ENCODE data around the gene LCLAT1. TPM values are rescaled to one million over a fixed set of nuclear protein-coding genes. Genes with fewer than 3 reads are reported as not detected.

The LCLAT1 gene
- total RNA-seq, 1 donor from 2014 or later = 16.0 TPM

- peak overlapping the region; percentile 78 for H3K27ac Mint-ChIP-seq (ENCODE audit: unreplicated experiment)
- DNase-seq = no peak
- H3K4me1 Mint-ChIP-seq (ENCODE audit: low read depth, unreplicated experiment) = peaks cover 17% of the 10 kb centered on the region
- H3K36me3 Mint-ChIP-seq (ENCODE audit: unreplicated experiment) = no peaks in the 10 kb centered on the region
- H3K27me3 Mint-ChIP-seq (ENCODE audit: unreplicated experiment) = peaks cover 5% of the 10 kb centered on the region
- H3K9me3 Mint-ChIP-seq (ENCODE audit: unreplicated experiment) = no peaks in the 10 kb centered on the region
- TF ChIP-seq CTCF (IDR thresholded peaks at IDR 0.05; ENCODE audit: partially characterized antibody, unreplicated experiment) = no peak
- H3K4me3 Mint-ChIP-seq (ENCODE audit: unreplicated experiment) = no peak overlapping the region
Observed at GRCh38 chr2:30421026-30421603, 25.9 kb upstream of the LCLAT1 start.

DNA sequence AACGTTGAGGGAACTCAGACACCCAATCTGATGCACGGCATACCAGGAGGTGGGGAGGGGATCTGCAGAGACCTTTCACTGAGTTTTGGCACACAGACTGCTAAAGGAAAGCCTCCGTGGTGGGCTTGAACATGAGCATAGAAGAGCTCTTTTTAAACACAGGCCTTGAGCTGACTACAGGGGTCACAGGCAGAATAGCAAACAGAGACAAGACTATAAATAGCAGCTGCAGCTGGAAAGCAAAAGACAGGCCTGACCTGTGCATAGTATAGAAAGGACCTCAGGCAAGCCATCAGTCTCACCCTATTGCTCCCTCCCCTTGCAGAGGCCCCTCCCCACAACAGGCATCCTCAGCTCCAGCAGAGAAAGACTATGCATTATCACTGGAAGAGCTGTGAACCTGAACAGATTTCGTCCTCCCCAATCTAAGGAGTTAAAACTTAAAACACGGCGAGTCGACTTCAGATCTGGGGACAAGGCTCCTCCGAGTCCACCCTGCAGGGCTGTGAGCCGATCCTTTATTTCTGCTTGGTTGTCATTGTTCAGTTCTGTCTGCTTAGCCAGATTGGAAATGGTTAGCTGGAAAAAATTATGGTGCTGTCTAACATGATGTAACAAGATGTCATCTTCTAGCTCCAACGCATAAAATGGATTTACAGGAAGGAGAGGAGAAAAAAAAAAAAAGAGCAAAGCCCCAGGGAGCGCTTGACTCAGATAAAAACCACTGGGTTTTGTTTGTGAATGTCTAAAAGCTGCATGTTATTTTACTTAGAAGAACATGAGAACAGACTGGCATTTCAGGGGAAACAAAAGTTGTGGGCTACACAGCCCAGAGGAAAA, 25.2 kb upstream of the LCLAT1 start:
- no peaks in the 10 kb centered on the region for H3K36me3 Mint-ChIP-seq (ENCODE audit: unreplicated experiment)
- peaks cover 17% of the 10 kb centered on the region for H3K4me1 Mint-ChIP-seq (ENCODE audit: low read depth, unreplicated experiment)
- no peaks in the 10 kb centered on the region for H3K9me3 Mint-ChIP-seq (ENCODE audit: unreplicated experiment)
- peak; percentile 32 for DNase-seq
- peaks cover 3% of the 10 kb centered on the region for H3K27me3 Mint-ChIP-seq (ENCODE audit: unreplicated experiment)
- peak overlapping the region; percentile 78 for H3K27ac Mint-ChIP-seq (ENCODE audit: unreplicated experiment)
- H3K4me3 Mint-ChIP-seq (ENCODE audit: unreplicated experiment) = peak overlapping the region; percentile 33
- TF ChIP-seq CTCF (IDR thresholded peaks at IDR 0.05; ENCODE audit: partially characterized antibody, unreplicated experiment) = no peak

DNA sequence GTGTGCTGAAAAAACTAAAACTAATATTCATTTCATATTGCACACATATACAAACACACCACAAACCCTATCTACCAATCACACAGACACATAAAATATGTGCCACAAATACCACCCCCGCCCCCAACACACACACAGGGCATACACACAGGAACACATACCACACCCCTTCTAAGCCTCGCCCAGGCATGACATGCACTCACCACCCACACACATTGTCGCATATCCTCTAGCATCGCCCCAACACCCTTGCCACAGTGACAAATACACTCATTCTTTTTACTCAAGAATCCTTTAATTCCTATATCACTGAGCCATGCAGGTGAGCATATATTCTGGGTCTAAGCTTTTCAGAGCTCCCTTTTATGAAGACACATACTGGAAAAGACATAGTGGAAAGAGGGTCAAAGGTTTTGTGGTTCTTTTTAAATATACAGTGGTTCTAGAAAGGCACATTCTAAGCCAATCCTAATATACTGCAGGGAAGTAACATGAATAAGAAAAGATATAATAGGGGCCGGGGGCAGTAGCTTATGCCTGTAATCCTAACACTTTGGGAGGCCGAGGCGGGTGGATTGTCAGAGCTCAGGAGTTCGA, 24.5 kb upstream of the LCLAT1 start:
- Mint-ChIP-seq H3K27ac (ENCODE audit: unreplicated experiment) (peak overlapping the region; percentile 24), H3K36me3 (ENCODE audit: unreplicated experiment) (no peaks in the 10 kb centered on the region), H3K9me3 (ENCODE audit: unreplicated experiment) (no peaks in the 10 kb centered on the region), H3K27me3 (ENCODE audit: unreplicated experiment) (peaks cover 1% of the 10 kb centered on the region), H3K4me3 (ENCODE audit: unreplicated experiment) (no peak overlapping the region), H3K4me1 (ENCODE audit: low read depth, unreplicated experiment) (peaks cover 13% of the 10 kb centered on the region)
- no peak for TF ChIP-seq CTCF (IDR thresholded peaks at IDR 0.05; ENCODE audit: partially characterized antibody, unreplicated experiment)
- no peak for DNase-seq

DNA sequence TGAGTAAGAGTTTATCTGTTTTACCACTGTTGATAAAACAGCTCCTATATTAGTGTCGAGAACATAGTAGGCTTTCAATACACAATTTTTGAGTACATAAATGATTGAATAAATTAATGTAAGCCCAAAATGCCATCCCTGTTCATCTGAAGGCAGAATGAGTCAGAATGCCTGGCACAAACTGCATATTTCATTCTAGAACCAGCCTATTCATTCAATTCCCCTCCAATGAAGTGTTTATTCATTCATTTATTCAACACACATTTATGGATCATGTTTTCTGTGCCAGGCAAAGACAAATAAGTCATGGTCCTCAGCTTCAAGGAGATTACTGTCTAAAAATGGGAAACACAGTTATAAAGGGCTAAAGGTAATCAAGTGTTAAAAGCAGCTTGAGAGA, 22.8 kb upstream of the LCLAT1 start:
- peaks cover 13% of the 10 kb centered on the region for H3K4me1 Mint-ChIP-seq (ENCODE audit: low read depth, unreplicated experiment)
- H3K27ac Mint-ChIP-seq (ENCODE audit: unreplicated experiment) = no peak overlapping the region
- no peak for TF ChIP-seq CTCF (IDR thresholded peaks at IDR 0.05; ENCODE audit: partially characterized antibody, unreplicated experiment)
- H3K4me3 Mint-ChIP-seq (ENCODE audit: unreplicated experiment) = no peak overlapping the region
- H3K9me3 Mint-ChIP-seq (ENCODE audit: unreplicated experiment) = no peaks in the 10 kb centered on the region
- H3K36me3 Mint-ChIP-seq (ENCODE audit: unreplicated experiment) = no peaks in the 10 kb centered on the region
- peaks cover 1% of the 10 kb centered on the region for H3K27me3 Mint-ChIP-seq (ENCODE audit: unreplicated experiment)
- DNase-seq = no peak

DNA sequence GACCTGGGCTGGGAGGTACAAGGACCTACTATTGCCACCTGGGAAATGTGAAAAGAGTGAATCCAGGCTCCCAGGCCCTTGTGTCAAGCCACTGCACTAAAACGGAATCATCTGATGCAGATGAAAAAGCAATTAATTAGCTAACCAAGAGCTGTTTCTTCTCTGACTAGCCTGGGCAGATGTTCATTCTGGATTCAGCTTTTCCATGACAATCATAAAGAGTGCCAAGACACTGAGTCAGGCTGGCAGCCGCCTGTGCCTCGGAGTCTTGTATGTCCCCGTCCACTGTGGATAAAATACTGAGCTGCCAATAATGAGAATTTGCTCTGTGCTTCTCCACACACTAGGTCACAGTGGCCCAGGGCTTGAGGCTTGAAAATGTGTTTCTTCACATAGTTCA, 21.7 kb upstream of the LCLAT1 start:
- TF ChIP-seq CTCF (IDR thresholded peaks at IDR 0.05; ENCODE audit: partially characterized antibody, unreplicated experiment) = no peak
- peaks cover 1% of the 10 kb centered on the region for H3K27me3 Mint-ChIP-seq (ENCODE audit: unreplicated experiment)

More for the DNA sequence above, 21.7 kb upstream of the LCLAT1 start:
- Mint-ChIP-seq H3K4me3 (ENCODE audit: unreplicated experiment) (no peak overlapping the region), H3K27ac (ENCODE audit: unreplicated experiment) (no peak overlapping the region), H3K4me1 (ENCODE audit: low read depth, unreplicated experiment) (peaks cover 13% of the 10 kb centered on the region), H3K36me3 (ENCODE audit: unreplicated experiment) (no peaks in the 10 kb centered on the region), H3K9me3 (ENCODE audit: unreplicated experiment) (no peaks in the 10 kb centered on the region)
- no peak for DNase-seq
